GM12872 (cell line): Measurements from ENCODE around the gene GSTP1.

Experiments used
- TF ChIP-seq, protein P1 (sequence below): IDR thresholded peaks from 3 replicates; pipeline ENCODE4 v1.5.1; 2011; ENCODE audit warnings: low read depth, mild to moderate bottlenecking, low read length, moderate library complexity; ENCODE audit not compliant: insufficient read depth

GSTP1 gene

DNA sequence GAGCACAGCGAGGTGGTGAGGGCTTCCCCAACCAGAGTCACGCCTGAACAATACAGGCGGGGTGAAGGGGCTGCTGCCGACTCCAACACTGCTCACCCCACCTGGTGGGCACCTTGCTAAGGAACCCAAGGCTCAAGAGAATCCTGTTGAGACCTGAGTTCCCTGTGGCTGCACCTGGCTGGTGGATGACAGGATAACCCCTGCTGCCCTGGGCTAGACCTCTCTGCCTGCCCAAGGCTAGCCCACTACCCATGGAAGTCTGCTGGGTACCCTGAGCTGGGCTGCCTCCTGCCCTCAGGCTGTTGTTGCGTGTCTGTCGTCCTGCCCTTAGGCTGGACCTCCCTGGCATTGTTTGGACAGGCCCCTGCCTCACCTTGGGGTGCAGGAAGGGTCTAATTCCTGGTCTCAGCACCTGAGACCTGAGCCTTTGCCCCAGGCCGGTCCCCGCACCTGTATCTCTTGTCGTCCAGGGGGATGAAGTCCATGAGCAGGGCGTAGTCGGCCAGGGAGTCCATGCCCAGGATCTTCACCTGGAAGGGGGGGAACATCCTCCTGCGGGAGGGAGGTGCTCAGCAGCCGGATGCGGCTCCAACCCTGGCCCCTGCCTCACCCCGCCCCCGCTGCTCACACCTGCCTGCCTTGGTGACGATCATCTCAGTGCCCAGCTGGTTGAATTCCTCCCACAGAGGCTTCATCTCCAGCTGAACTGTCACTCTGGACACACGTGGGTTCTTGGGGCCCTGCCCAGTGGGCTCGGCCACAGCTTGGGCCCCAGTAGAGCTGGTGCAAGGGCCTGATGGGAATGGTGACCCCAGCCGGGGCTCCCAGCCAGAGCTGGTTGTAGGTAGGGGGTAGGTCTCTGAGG is 51.0 kb downstream of the GSTP1 start:
- TF ChIP-seq, protein P1, sequence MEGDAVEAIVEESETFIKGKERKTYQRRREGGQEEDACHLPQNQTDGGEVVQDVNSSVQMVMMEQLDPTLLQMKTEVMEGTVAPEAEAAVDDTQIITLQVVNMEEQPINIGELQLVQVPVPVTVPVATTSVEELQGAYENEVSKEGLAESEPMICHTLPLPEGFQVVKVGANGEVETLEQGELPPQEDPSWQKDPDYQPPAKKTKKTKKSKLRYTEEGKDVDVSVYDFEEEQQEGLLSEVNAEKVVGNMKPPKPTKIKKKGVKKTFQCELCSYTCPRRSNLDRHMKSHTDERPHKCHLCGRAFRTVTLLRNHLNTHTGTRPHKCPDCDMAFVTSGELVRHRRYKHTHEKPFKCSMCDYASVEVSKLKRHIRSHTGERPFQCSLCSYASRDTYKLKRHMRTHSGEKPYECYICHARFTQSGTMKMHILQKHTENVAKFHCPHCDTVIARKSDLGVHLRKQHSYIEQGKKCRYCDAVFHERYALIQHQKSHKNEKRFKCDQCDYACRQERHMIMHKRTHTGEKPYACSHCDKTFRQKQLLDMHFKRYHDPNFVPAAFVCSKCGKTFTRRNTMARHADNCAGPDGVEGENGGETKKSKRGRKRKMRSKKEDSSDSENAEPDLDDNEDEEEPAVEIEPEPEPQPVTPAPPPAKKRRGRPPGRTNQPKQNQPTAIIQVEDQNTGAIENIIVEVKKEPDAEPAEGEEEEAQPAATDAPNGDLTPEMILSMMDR: no peak

DNA sequence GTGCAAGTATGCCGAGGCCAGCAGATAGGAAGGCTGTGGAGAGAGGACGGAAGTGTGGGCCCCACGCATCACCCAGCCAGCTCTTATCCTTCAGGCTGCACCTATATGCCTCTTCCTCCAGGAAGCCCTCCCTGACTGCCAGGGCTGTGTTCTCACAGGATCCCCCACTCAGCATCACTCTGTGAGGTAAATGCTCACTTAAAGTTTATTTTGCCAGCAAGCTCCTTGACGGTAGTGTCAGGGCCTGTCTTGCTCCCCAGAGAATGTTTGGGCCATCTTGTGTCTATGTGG is 51.6 kb downstream of the GSTP1 start:
- TF ChIP-seq, protein P1: no peak
